ENCODE measurements around the gene ARHGEF28.

ARHGEF28 gene

DNA sequence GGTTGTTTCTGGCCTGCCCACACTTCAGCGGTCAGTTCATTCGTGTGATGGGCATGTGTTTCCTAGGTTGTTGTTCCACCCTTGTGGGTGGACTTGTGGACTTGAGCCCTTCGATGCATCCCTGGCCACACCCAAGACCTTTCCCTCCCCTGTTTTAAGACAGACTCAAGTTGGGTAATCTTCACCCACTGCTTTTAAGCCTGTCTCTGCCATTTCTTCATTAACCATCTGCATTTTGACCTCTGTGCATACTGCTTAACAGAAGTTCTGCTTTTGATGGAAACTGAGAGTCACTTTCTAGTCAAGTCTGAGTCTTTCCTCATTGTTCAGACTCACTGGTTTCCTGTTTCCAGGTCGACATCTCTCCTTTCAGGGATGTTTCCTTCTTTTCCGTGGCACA lies 233.7 kb downstream of the ARHGEF28 start:
- DNase-seq, result no peak

DNA sequence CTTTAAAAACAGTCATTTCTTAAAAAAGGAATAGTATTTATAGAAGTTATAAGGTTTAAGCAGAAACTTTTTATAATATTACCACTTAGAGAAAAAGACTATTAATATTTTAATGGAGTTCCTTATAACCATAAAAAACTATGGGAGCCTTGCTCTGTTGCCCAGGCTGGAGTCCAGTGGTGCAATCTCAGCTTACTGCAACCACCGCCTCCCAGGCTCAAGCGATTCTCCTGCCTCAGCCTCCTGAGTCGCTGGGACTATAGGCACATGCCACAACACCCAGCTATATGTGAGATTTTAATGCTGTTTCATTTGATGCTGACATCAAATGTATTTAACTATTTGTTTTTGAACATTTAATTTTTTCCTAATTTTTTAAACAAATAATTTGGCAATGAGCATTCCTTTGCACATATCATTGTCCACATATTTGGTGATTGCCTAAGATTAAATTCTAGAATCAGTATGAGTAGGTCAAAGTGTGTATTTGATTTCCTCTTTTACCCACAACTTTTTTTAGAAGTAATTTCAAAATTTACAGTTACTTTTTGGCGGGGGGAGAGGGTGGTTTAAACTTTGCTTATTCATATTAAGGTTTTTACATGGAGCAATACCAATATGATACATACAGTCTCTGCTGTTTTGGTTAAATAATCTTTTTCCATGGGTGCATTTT lies 235.5 kb downstream of the ARHGEF28 start:
- in situ Hi-C loops (cut with MboI; ENCODE audit: low pct_unique_long_range_greater_than_20kb, low sequenced_read_pairs), result no loop called here
- no peak for DNase-seq

More for the DNA sequence above, 233.7 kb downstream of the ARHGEF28 start:
- in situ Hi-C loops (cut with MboI; ENCODE audit: low pct_unique_long_range_greater_than_20kb, low sequenced_read_pairs), result no loop called here

DNA sequence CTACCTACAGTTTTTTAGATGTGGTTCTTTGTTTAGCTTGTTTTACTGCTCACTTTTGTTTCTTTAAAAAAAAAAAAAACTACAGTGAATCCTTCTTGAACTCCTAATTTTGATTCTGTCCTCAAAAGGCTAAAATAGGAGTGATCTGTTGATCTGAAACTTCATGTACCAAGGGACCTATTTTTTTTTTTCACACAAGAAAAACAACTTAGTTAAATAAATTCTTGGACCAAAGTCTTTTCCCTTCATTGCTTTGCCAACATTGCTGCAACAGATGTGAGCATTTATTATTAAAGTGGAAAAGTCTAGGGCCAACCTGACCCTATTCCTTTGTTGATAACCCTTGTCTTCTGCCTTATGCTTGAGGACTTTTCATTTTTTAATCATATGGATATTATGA lies 236.8 kb downstream of the ARHGEF28 start:
- no peak for DNase-seq
- in situ Hi-C loops (cut with MboI; ENCODE audit: low pct_unique_long_range_greater_than_20kb, low sequenced_read_pairs), result no loop called here

DNA sequence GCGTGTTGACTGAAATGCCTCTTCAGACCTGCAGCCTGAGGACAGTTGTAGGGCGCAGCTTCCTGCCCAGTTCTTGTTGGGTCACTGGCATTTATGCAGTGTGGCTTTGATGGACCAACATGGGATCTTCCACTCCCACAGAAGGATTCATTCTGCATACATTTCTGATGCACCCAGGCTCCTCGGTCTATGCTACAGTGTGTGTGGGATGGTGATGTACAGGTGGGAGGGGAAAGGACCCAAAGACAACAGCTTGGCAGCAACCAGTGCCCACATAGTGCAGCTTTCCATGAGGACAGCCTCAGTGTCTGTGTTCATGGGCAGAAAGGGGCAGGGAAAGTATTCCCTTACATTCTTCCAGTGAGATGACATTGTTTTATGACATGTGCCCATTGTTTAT lies 237.9 kb downstream of the ARHGEF28 start:
- no peak for DNase-seq
- in situ Hi-C loops (cut with MboI; ENCODE audit: low pct_unique_long_range_greater_than_20kb, low sequenced_read_pairs), result no loop called here

DNA sequence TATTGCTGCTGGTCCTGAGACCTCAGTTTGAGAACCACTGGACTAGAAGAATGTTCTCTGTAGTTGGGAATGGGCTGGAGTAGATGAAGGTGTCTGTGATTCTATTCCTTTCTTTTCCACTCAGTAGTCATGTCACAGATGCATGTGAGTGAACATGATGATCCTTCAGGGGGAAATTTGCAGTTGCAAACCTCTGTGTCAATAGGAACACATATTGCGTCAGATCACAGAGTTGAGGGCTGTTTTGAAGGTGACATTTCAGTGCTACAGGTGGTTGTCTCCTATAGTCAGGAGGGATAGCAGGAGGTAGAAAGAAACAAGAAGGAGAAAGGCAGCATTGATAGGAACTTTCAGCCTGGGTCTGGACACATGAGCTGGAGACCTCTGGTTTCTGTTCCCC lies 239.3 kb downstream of the ARHGEF28 start:
- in situ Hi-C loops (cut with MboI; ENCODE audit: low pct_unique_long_range_greater_than_20kb, low sequenced_read_pairs), result no loop called here
- DNase-seq, result no peak

DNA sequence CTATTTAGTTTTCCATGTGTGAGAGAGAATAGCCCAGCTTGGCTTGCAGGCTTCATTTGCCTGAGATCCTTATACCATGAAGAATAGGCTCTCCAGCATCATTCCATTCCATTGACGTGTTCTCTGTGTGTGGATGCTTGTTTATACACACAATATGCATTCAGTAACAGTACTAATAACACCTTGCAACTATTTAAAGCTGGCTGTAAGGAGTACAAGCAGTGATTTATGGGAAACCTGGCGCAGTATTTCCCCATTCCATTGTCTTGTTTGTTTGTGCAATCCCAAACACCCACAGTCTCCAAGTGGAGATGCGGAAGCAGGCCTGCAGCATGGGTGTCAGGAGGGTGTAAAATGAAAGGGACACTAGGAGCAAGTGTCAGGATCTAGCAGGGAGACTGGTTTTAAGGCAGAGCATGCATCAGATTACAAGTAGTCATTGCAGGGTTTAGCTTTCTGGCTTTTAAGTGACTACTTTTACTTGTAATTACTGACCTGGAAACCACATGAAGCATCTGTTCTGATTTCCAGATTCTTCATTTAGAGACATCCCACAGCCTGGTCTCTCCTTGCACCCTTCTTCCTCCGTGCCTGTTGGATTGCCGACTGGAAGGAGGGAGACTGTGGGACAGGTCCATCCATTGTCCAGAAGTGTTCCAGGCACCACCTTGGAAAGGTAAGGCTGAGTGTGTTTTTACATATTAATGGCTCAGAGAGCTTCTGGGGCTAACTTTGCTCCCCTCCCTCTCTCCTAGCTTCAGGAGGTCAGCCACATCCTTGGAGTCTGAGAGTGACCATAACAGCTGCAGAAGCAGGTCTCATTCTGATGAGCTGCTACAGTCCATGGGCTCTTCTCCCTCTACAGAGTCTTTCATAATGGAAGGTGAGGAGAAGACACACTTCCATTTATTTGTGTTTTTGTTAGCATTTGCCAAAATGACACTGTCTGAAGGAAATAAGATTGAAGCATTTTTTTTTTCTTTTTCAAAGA lies 241.6 kb downstream of the ARHGEF28 start:
- in situ Hi-C loops (cut with MboI; ENCODE audit: low pct_unique_long_range_greater_than_20kb, low sequenced_read_pairs), result no loop called here

DNA sequence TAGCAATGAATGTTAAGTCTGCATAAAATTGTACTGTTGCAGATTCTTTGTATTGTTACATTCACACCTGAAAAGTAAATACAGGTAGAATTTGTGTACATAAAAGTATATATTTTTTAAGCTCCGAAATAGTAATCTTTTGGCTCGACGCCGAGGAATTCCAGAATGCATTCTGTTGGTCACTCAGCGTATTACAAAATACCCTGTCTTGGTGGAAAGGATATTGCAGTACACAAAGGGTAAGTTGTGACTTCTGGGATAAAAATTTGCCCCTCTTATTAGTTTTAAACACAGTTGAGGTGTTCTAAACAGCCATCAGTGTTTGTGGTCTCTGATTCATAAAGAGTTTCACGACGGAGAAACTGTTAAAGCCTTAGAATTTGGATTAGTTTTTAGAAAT lies 257.6 kb downstream of the ARHGEF28 start:
- DNase-seq, result no peak
- in situ Hi-C loops (cut with MboI; ENCODE audit: low pct_unique_long_range_greater_than_20kb, low sequenced_read_pairs), result loop anchor here (25.0 kb wide), 1 partner anchor 1054 kb away; no protein-coding TSS in a partner anchor

More for the DNA sequence above, 241.6 kb downstream of the ARHGEF28 start:
- DNase-seq, result no peak

DNA sequence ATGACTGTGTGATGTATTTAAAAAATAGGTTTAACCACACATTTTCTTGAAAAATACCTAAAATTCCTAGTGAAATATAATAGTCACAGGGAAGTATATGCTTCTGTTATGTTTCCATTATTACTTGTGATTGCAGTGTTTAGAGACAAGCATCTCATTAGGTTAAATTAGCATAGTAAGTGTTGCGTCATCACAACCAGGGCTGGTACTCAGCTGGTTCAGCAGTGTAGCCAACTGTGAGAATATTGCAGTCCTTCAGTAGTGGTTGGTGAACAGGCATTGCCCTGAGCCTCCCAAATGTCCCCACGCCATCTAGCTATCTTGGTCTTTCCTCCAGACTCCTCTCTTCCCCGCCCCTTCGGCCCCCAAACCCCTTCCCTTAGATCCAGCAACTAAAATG lies 261.7 kb downstream of the ARHGEF28 start:
- no peak for DNase-seq

DNA sequence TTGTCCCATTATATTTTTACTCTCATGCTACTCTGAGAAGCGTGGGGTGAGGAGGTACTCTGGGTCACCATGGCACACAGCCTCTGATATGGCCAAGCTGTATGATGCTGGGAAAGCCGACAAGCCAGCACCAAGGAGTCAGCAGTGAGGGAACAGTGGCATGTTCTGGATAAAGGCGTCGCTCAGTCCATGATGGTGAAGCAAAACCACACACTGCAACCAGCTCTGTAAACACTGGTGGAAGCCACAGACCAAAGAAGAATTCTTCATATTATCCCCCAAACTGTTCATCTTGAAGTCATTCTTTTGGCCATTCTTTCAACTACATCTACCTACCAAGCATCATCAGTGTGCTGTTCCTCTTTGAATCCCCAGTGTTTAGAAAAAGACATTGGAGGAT lies 264.6 kb downstream of the ARHGEF28 start:
- no peak for DNase-seq
- in situ Hi-C loops (cut with MboI; ENCODE audit: low pct_unique_long_range_greater_than_20kb, low sequenced_read_pairs), result loop anchor here (25.0 kb wide), 1 partner anchor 1047 kb away; no protein-coding TSS in a partner anchor

More for the DNA sequence above, 261.7 kb downstream of the ARHGEF28 start:
- in situ Hi-C loops (cut with MboI; ENCODE audit: low pct_unique_long_range_greater_than_20kb, low sequenced_read_pairs), result loop anchor here (25.0 kb wide), 1 partner anchor 1050 kb away; no protein-coding TSS in a partner anchor

DNA sequence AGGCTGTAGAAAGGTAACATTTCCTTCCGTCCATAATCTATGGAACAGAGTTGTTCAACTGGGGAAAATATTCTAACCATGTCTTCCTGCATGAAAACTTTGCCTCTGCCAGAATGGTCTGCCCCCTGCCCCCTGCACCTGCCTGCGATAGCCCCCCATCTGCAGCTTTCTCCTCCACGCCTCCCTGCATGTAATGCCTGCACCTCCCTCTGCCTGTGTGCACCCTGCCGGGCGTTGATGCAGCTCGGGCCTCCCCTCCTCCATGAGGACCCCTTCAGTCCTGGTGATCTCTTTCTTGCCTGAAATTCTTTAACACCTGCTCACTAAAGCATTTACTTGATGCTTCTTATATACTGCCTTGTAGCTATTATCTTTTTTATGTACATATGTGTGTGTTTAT lies 266.2 kb downstream of the ARHGEF28 start:
- DNase-seq, result no peak
- in situ Hi-C loops (cut with MboI; ENCODE audit: low pct_unique_long_range_greater_than_20kb, low sequenced_read_pairs), result loop anchor here (25.0 kb wide), 1 partner anchor 1045 kb away; no protein-coding TSS in a partner anchor

DNA sequence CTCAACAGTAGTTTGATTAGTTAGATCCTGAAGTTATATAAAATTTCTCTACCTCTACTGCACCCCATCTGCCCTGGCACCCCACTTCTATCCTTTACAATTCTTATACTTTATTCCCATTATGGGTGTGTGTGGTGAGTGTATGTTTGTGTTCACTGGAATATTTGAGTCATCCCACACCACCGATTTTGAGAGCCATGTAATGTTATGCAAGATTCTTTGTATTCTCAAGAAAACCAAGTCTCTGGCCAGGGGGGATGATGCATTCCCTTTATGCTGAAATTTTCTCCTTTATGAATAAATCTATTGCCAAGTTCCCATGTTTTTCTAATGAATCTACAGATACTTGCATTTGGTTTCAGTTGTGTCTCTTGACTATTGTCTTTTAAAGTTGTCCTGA lies 266.8 kb downstream of the ARHGEF28 start:
- no peak for DNase-seq

DNA sequence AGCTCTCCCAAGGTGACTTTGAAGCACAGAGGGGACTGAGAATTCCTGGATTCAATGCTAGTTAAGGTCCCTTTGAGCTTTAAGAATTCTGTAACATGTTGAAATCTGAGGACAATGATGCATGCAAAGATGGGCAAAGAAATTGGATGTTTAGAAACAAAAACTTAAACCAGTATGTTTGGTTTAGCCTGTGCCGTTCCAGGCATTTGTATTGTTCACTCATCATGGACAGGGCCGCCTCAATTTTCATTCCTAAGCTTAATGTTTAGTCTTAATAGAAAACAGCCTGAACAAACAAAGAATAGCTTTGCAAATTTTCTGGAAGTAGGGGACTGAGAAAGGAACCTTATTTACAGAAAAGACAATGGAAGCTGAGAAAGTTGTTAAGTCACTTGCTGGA lies 267.8 kb downstream of the ARHGEF28 start:
- no peak for DNase-seq
- in situ Hi-C loops (cut with MboI; ENCODE audit: low pct_unique_long_range_greater_than_20kb, low sequenced_read_pairs), result loop anchor here (25.0 kb wide), 1 partner anchor 1043 kb away; no protein-coding TSS in a partner anchor

More for the DNA sequence above, 266.8 kb downstream of the ARHGEF28 start:
- in situ Hi-C loops (cut with MboI; ENCODE audit: low pct_unique_long_range_greater_than_20kb, low sequenced_read_pairs), result loop anchor here (25.0 kb wide), 1 partner anchor 1044 kb away; no protein-coding TSS in a partner anchor

DNA sequence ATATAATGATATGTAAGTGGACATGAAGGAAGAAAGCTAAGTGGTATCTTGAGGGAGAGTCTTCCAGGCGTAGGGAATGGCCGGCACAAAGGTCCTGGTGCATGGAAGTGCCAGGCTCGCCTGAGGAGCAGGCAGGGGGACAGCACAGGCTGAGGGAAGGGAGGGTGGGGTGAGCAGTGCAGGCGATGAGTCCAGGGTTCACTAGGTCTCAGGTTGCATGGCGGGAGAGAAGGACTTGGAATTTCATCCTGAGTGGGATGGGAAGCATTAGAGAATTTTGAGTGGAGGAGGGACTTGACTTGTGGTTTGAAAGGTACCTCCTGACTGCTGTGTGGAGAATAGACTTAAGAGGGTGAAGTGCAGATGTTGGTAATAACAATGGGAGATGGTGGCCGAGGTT lies 268.9 kb downstream of the ARHGEF28 start:
- in situ Hi-C loops (cut with MboI; ENCODE audit: low pct_unique_long_range_greater_than_20kb, low sequenced_read_pairs), result loop anchor here (25.0 kb wide), 1 partner anchor 1042 kb away; no protein-coding TSS in a partner anchor

DNA sequence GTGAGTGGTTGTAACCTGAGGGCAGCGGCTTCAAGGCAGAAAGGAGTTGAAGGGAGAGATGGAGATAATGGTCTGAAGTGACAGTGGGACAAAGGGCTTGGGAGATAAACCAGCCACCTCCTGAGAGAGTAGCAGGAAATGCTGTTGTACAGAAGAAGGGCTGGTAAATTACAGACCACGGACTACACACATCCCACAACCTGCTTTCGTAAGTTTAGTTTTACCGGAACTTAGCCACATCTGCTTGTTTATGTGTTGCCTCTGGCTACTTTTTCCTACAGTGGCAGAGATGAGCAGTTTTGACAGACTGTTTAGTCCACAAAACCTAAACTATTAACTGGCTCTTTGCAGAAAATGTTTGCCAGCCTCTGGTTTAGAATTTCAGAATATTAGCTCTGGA lies 269.5 kb downstream of the ARHGEF28 start:
- in situ Hi-C loops (cut with MboI; ENCODE audit: low pct_unique_long_range_greater_than_20kb, low sequenced_read_pairs), result loop anchor here (25.0 kb wide), 1 partner anchor 1042 kb away; no protein-coding TSS in a partner anchor
- no peak for DNase-seq

More for the DNA sequence above, 268.9 kb downstream of the ARHGEF28 start:
- DNase-seq, result no peak

DNA sequence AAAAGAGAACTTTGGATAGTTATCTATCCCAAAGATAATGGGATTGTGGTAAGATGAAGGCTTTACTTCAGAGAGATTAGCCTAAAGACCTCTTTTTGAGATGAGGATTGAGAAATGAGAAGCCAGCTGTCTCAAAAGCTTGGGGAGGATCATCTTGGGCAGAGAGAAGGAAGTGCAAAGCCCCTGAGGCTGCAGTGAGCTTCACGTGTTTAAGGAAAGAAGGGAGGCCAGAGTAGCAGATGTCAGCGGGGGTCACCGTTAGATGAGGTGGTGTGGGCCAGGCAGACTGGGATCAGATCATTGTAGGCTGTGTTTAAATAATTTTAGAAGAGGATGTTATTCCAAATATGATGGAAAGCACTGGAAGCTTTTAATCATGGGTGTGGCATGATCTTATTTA lies 270.1 kb downstream of the ARHGEF28 start:
- in situ Hi-C loops (cut with MboI; ENCODE audit: low pct_unique_long_range_greater_than_20kb, low sequenced_read_pairs), result loop anchor here (25.0 kb wide), 1 partner anchor 1041 kb away; no protein-coding TSS in a partner anchor

DNA sequence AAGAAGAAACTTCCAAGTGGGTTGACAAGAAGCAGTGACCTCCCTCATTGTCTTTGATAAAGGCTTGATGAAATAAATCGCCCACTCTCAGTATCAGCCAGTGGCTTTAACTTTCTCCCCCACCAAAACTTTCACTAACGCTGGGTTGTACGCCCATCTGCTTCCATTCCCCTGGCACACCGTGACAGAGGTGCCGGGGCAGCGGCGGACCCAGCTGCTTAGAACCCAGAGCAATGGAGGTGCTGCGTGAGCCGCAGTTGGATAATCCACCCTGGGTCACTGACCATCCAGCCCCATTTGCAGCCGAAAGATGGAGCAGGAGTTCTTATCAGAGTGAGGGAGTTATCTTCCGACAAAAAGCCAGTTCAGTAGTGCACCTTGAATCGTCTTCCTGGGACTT lies 270.7 kb downstream of the ARHGEF28 start:
- in situ Hi-C loops (cut with MboI; ENCODE audit: low pct_unique_long_range_greater_than_20kb, low sequenced_read_pairs), result loop anchor here (25.0 kb wide), 1 partner anchor 1041 kb away; no protein-coding TSS in a partner anchor

More for the DNA sequence above, 270.1 kb downstream of the ARHGEF28 start:
- no peak for DNase-seq

DNA sequence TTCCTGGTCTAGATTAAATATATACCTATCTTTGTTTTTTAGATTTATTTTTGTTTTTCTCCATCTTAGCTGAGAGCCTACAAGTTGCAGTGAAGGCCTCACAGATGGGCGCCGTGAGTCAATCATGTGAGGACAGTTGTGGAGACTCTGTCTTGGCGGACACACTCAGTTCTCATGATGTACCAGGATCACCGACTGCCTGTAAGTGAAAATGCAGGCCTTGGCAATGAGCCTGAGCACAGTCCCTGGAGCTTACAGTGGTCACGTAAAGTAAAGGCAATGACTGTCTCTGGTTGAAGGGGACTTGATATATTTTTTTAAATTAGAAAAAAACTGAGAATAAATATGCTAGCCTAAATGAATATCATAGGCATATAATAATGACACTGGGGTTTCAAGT lies 271.9 kb downstream of the ARHGEF28 start:
- in situ Hi-C loops (cut with MboI; ENCODE audit: low pct_unique_long_range_greater_than_20kb, low sequenced_read_pairs), result loop anchor here (25.0 kb wide), 1 partner anchor 1039 kb away; no protein-coding TSS in a partner anchor
- no peak for DNase-seq

More for the DNA sequence above, 270.7 kb downstream of the ARHGEF28 start:
- DNase-seq, result no peak

DNA sequence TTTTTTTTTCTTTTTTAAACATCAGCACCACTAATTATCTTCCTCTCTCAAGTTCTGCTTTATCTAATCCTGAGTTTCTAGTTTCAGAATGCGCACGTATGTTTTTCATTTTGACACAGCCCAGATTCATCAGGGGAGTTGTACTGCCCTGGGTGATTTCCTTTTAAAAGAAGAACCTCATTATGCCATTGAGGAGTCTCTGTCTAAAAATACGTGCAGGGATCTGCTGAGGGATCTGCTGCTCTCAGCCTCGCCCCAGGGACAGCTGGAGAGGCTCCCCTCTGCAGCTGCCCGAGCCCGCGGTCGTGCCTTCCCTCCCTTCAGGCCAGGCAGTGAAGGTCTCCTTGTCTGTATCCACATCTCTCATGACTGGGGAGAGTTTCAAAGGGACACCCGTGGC lies 273.1 kb downstream of the ARHGEF28 start:
- no peak for DNase-seq
- in situ Hi-C loops (cut with MboI; ENCODE audit: low pct_unique_long_range_greater_than_20kb, low sequenced_read_pairs), result loop anchor here (25.0 kb wide), 1 partner anchor 1038 kb away; no protein-coding TSS in a partner anchor

DNA sequence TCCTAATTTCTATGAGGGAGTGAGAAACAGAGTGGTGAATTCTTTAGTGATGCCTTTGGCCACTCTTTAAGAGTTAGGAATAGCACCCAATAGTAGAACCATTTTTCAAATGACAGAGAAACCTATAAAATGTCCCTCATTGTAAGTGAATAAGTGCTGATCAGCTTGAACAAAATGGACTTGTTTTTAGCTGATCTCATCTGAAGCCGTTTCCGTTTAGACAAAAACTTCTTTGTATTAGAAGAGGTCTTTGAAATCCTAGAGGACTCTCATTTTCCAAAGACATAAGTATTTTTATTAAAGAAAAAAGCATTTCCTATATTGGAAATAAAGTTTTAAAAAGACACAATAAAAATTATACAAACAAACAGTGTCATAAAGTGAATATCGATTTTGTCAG lies 273.9 kb downstream of the ARHGEF28 start:
- DNase-seq, result no peak
- in situ Hi-C loops (cut with MboI; ENCODE audit: low pct_unique_long_range_greater_than_20kb, low sequenced_read_pairs), result loop anchor here (10.0 to 25.0 kb wide), 2 partner anchors 745 to 1037 kb away; partner anchors contain the start of gene ENC1

All from KBM-7 (cell line).